LoVo (cell line): Measurements from ENCODE around the gene EFCAB9.

ENCODE experiments used
- DNase-seq: peaks from one replicate; pipeline ENCODE4 v3.0.0-alpha.2; 2016; ENCODE audit warnings: low spot score

The EFCAB9 gene

DNA sequence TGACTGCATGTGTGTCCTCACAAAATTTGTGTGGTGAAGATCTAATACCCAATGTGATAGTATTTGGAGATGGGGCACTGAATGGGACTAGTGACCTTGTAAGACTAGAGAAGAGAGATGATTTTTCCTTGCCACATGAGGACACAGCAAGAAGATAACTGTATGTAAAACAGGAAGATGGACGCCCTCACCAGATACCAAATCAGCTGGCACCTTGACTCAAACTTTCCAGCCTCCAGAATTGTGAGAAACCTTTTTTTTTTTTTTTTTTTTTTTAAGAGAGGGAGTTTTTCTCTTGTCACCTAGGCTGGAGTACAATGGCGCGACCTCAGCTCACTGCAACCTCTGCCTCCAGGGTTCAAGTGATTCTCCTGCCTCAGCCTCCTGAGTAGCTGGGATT is 49.3 kb downstream of the EFCAB9 start:
- no peak for DNase-seq

DNA sequence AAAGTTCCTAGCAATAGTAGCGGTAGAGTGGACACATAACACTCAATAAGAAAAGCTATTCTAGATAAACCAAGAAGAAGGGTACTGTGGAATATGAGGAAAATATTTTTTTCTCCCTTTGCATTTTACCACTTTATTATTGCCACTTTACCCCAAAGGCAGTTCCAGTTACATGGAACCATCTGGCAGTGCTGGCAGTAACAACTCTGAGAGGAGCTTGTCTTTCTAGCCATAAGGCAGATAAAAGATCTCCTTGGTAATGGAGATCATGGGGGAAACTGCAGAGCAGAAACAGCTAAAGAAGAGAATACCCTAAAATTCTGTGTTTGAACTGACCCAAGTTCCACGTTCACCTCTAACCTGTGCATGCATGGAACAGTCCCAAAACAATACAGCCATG is 51.1 kb downstream of the EFCAB9 start:
- DNase-seq, result no peak

DNA sequence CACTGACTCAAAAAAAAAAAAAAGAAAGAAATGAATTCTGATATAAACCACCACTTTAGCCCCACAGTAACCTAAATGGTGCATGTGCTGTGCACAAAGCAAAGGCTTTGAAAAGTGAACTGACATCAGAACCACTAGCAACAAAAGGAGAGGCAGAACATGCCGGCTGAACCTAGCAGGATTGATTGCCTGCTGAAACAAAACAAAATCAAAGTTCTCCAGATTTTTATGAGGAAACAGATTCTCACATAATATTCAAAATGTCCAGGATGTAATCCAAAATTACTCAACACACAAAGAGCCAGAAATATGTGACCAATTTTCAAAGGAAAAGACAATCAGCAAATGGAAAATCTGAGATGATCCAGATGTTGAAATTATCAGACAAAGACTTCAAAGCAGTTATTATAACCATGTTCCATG is 51.7 kb downstream of the EFCAB9 start:
- no peak for DNase-seq

DNA sequence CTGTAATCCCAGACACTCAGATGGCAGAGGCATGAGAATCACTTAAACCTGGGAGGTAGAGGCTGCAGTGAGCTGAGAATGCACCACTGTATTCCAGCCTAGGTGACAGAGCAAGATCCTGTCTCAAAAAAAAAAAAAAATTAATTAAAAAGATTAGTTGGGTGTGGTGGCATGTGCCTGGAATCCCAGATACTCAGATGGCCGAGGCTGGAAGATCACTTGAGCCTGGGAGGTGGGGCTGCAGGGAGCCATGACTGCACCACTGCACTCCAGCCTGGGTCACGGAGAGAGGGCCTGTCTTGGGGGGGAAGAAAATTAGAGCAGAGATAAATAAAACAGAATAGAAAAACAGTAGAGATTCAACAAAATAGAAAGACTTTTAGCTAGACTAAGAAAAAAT is 54.7 kb downstream of the EFCAB9 start:
- no peak for DNase-seq

DNA sequence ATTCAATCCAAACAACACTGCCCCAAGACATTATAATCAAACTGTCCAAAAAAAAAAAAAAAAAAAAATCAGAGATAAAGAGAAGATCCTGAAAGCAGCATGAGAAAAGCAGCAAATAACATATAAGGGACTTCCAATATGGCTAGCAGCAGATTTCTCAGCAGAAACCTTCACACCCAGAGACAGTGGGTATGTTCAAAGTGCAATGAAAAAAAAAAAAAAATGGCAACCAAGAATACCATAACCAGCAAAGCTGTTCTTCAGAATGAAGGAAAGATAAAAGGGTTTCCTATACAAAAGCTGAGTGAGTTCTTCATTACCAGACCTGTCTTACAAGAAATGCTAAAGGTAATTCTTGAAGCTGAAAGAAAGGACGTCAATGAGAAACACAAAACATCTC is 57.4 kb downstream of the EFCAB9 start:
- no peak for DNase-seq

DNA sequence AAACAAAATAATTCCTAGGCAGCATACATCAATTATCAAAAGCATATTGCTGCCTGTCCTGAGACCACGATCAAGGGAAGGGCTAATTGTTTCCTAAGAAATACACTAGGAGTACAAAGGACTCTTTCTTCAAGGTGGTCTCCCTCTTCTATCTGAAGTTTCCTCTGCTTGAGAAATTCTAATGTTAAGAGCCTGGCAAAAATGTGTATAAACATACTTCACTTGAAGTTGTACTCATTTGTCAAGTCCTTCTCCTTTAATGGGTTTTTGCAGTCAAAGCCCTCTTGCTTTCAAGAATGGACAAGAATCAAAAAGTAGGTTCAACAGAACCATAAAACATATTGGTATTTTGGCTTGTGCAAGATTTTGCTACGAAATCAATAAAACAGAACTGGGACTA is 58.5 kb downstream of the EFCAB9 start:
- DNase-seq, result no peak
